Esophagus muscularis mucosa (tissue), 4 donors: ENCODE data around the gene FEZF2. TPM values are rescaled to one million over a fixed set of nuclear protein-coding genes. Genes with fewer than 3 reads are reported as not detected.

Experiments
- DNase-seq: peaks from one replicate; pipeline ENCODE4 v3.0.0-alpha.2; 2017; ENCODE audit errors: extremely low spot score
- H3K27ac ChIP-seq, 4 donors: fragments of 200-600 bp; sonication (generic); replicated peaks in 1 of 4; 1 replicate in 3 of 4; 2 replicates in 1 of 4; pipeline ENCODE4 v1.5.1; 2016 to 2019; ENCODE audit warnings: mild to moderate bottlenecking in 1 of 4
- H3K27me3 ChIP-seq, 4 donors: fragments of 200-600 bp; sonication (generic); one replicate each; pipeline versions ENCODE4 v1.5.1 to v1.6.0; 2016 to 2019
- H3K36me3 ChIP-seq, 4 donors: fragments of 200-600 bp; sonication (generic); one replicate each; pipeline ENCODE4 v1.5.1; 2016 to 2019
- H3K4me1 ChIP-seq, 4 donors: fragments of 200-600 bp; sonication (generic); one replicate each; pipeline ENCODE4 v1.5.1; 2016 to 2019
- H3K4me3 ChIP-seq, 4 donors: fragments of 200-600 bp; sonication (generic); 1 replicate in 2 of 4; 2 replicates in 2 of 4; pipeline ENCODE4 v1.5.1; 2016 to 2019; ENCODE audit warnings: mild to moderate bottlenecking in 4 of 4, moderate library complexity in 1 of 4
- H3K9me3 ChIP-seq, 4 donors: fragments of 200-600 bp; sonication (generic); 1 replicate in 3 of 4; 2 replicates in 1 of 4; pipeline ENCODE4 v1.5.1; 2016 to 2019
- CTCF ChIP-seq, 3 experiments: fragments of 200-600 bp in 2 of 3; fragments of 450-650 bp in 1 of 3; sonication (generic) in 2 of 3; IDR thresholded peaks; one replicate each; pipeline ENCODE4 v1.5.1; 2017 to 2019; ENCODE audit warnings: antibody characterized with exemption in 3 of 3, mild to moderate bottlenecking in 2 of 3, moderate library complexity in 1 of 3
- EP300 ChIP-seq: sonication (generic); formaldehyde crosslinking; IDR thresholded peaks from one replicate; pipeline ENCODE4 v1.6.1; 2017; ENCODE audit warnings: antibody characterized with exemption
- POLR2A ChIP-seq: fragments of 450-650 bp; IDR thresholded peaks from one replicate; pipeline ENCODE4 v1.6.1; 2017; ENCODE audit warnings: antibody characterized with exemption, moderate library complexity, mild to moderate bottlenecking, low read depth
- POLR2AphosphoS5 ChIP-seq, 2 donors: sonication (generic); formaldehyde crosslinking; IDR thresholded peaks; one replicate each; pipeline ENCODE4 v1.6.1; 2017; ENCODE audit warnings: antibody characterized with exemption in 2 of 2
- WGBS: methylation state at CpG from one replicate; pipeline ENCODE4 v1.1.5; 2018; 5-methylcytosine and 5-hydroxymethylcytosine counted together
- intact Hi-C: fragments of 100-400 bp; cut with DNase I; formaldehyde crosslinking; loops from one replicate; pipeline ENCODE4 v1.15.1; 2023
- total RNA-seq, 4 donors: library from RNA; depleted of rRNA; stranded (reverse); fragments of >200 nt; gene quantifications; one replicate each; pipeline versions ENCODE4 v1.1.0 to v1.2.1, GENCODE V29; 2016

FEZF2 gene
- total RNA-seq, 4 donors from 2014 or later = not detected

- peaks cover 11 to 74% (median 59%) of the 10 kb centered on the region in 4 donors for H3K4me1 ChIP-seq
- no peak for DNase-seq
- H3K36me3 ChIP-seq = no peaks in the 10 kb centered on the region
- 3% methylated on average over 30 of the region's 30 CpGs for WGBS
- intact Hi-C loops = no loop called here
- H3K27me3 ChIP-seq = peaks cover 0 to 100% (median 53%) of the 10 kb centered on the region in 4 donors
- no peak overlapping the region for H3K27ac ChIP-seq
- no peak for TF ChIP-seq POLR2A
- TF ChIP-seq POLR2AphosphoS5 (IDR thresholded peaks at IDR 0.05) = no peak
- no peak for TF ChIP-seq EP300
- TF ChIP-seq CTCF (IDR thresholded peaks at IDR 0.05) = no peak
- H3K4me3 ChIP-seq = peak overlapping the region; percentile 20 to 35 (median 34)
- H3K9me3 ChIP-seq = no peaks in the 10 kb centered on the region
Observed at GRCh38 chr3:62374341-62375218, 1.2 kb upstream of the FEZF2 start.

GRCh38 chr3:62373714-62374333, 474 bp upstream of the FEZF2 start:
- intact Hi-C loops = no loop called here
- no peak for DNase-seq
- peaks cover 18 to 74% (median 64%) of the 10 kb centered on the region in 4 donors for H3K4me1 ChIP-seq
- TF ChIP-seq POLR2AphosphoS5 (IDR thresholded peaks at IDR 0.05) = no peak
- peak overlapping the region; percentile 20 to 35 (median 34) for H3K4me3 ChIP-seq
- peaks cover 0 to 100% (median 58%) of the 10 kb centered on the region in 4 donors for H3K27me3 ChIP-seq
- H3K36me3 ChIP-seq = no peaks in the 10 kb centered on the region
- no peak overlapping the region for H3K27ac ChIP-seq
- H3K9me3 ChIP-seq = no peaks in the 10 kb centered on the region
- WGBS = 0% methylated on average over 5 of the region's 47 CpGs

GRCh38 chr3:62372621-62373041, 719 bp downstream of the FEZF2 start:
- intact Hi-C loops = no loop called here
- Histone ChIP-seq H3K9me3 (no peaks in the 10 kb centered on the region), H3K4me1 (peaks cover 20 to 78% (median 63%) of the 10 kb centered on the region in 4 donors), H3K4me3 (peak overlapping the region in 3 of 4 donors; percentile 12 to 28 (median 23)), H3K27ac (no peak overlapping the region), H3K27me3 (peaks cover 0 to 100% (median 63%) of the 10 kb centered on the region in 4 donors), H3K36me3 (no peaks in the 10 kb centered on the region)
- TF ChIP-seq POLR2A (no peak), CTCF (IDR thresholded peaks at IDR 0.05) (no peak), EP300 (no peak)
- WGBS = 2% methylated on average over 23 of the region's 30 CpGs
- DNase-seq = no peak

GRCh38 chr3:62371720-62372591, 1.4 kb downstream of the FEZF2 start:
- no peak for DNase-seq
- under 1% methylated on average over 26 of the region's 66 CpGs for WGBS
- no peak overlapping the region for H3K27ac ChIP-seq
- TF ChIP-seq POLR2A (no peak), POLR2AphosphoS5 (IDR thresholded peaks at IDR 0.05) (no peak), CTCF (IDR thresholded peaks at IDR 0.05) (no peak), EP300 (no peak)
- peaks cover 0 to 100% (median 63%) of the 10 kb centered on the region in 4 donors for H3K27me3 ChIP-seq
- no peaks in the 10 kb centered on the region for H3K9me3 ChIP-seq
- H3K4me3 ChIP-seq = peak overlapping the region in 3 of 4 donors; percentile 12 to 28 (median 23)
- H3K36me3 ChIP-seq = no peaks in the 10 kb centered on the region
- intact Hi-C loops = no loop called here
- peaks cover 20 to 76% (median 62%) of the 10 kb centered on the region in 4 donors for H3K4me1 ChIP-seq
